Left ventricle myocardium inferior (tissue), 1 donor: ENCODE measurements around the gene NOP14. TPM values are rescaled to one million over a fixed set of nuclear protein-coding genes. Genes with fewer than 3 reads are reported as not detected.

Experiments used
- DNase-seq: peaks from one replicate; pipeline ENCODE4 v3.0.0-alpha.2; 2020
- H3K27ac ChIP-seq: fragments of 200-600 bp; replicated peaks from 2 replicates; pipeline ENCODE4 v1.8.0; 2021
- H3K27me3 ChIP-seq: fragments of 200-600 bp; 2 replicates; pipeline ENCODE4 v1.8.0; 2021; ENCODE audit warnings: low read depth
- H3K36me3 ChIP-seq: fragments of 200-600 bp; 2 replicates; pipeline ENCODE4 v1.8.0; 2021
- H3K4me1 ChIP-seq: fragments of 200-600 bp; 2 replicates; pipeline ENCODE4 v1.8.0; 2021
- H3K4me3 ChIP-seq: fragments of 200-600 bp; 2 replicates; pipeline ENCODE4 v1.8.0; 2021; ENCODE audit warnings: mild to moderate bottlenecking, moderate library complexity
- H3K9me3 ChIP-seq: fragments of 200-600 bp; replicated peaks from 2 replicates; pipeline ENCODE4 v1.8.0; 2021
- CTCF ChIP-seq: fragments of 200-600 bp; IDR thresholded peaks from 2 replicates; pipeline ENCODE4 v1.8.0; 2021; ENCODE audit warnings: antibody characterized with exemption, mild to moderate bottlenecking, borderline replicate concordance
- intact Hi-C: fragments of 100-400 bp; cut with micrococcal nuclease; formaldehyde crosslinking; loops from one replicate; pipeline ENCODE4 v1.11.0; 2022
- total RNA-seq: library from RNA; stranded (reverse); fragmentation: NEBNext Ultra II Directional; extraction: Animal tissue kit (Norgen Biotek cat#: 25700); gene quantifications from one replicate; pipeline ENCODE4 v1.2.1, GENCODE V29; 2021
- donor health status: DM: no; HTN: yes; CAD: no; lungs with severe emphysema.

NOP14 gene
- total RNA-seq, 1 donor from 2014 or later: 17.4 TPM

GRCh38 chr4:2888886-2889285 is 74.3 kb downstream of the NOP14 start:
- Histone ChIP-seq H3K36me3 (peaks cover 57% of the 10 kb centered on the region), H3K9me3 (no peaks in the 10 kb centered on the region), H3K27me3 (no peaks in the 10 kb centered on the region), H3K4me3 (no peak overlapping the region), H3K4me1 (peaks cover 74% of the 10 kb centered on the region), H3K27ac (no peak overlapping the region)
- DNase-seq: no peak
- TF ChIP-seq CTCF: no peak
- intact Hi-C loops: no loop called here

Other genes with a start within 250 kb of the NOP14 start
- 19.4 TPM for gene TNIP2, start 207.1 kb downstream of the NOP14 start, total RNA-seq
- 24.7 TPM for gene SH3BP2, start 170.3 kb downstream of the NOP14 start, total RNA-seq
- 212 TPM for gene ADD1, start 119.6 kb downstream of the NOP14 start, total RNA-seq
- 9.0 TPM for gene GRK4, start 165 bp upstream of the NOP14 start, total RNA-seq
- not detected for gene HTT-AS, start 111.1 kb upstream of the NOP14 start, total RNA-seq
- gene HTT, start 111.3 kb upstream of the NOP14 start, total RNA-seq: 20.0 TPM